GM21576 (cell line): Measurements from ENCODE around the gene NCR3LG1.

Source experiments
- ATAC-seq: cut with Tn5 transposase; IDR thresholded peaks from one replicate; pipeline ENCODE4 v1.9.1; 2021; ENCODE audit warnings: mild to moderate bottlenecking, moderate library complexity; ENCODE audit not compliant: unreplicated experiment

NCR3LG1 gene

GRCh38 chr11:17391493-17392355 lies 40.1 kb downstream of the NCR3LG1 start:
- ATAC-seq = no peak

- no peak for ATAC-seq
Observed at GRCh38 chr11:17392872-17393271, 41.3 kb downstream of the NCR3LG1 start.

DNA sequence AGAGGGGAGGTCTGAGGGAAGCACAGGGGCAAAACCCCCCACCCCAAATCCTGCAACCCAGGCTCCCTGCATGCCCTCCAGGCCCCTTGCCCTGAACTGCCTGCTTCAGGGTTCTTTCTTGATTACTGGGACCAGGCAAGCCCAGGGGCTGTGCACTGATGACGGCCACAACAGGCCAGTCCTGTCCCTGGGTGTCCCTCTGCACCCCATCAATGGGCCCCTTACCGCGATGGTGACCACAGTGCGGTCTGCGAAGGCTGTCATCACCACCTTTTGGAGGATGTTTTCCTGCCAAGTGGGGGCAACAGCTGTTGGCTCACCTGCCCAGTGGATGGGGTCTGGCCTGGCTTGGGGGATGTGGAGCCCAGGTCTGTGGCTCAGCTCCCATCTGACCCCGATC lies 41.9 kb downstream of the NCR3LG1 start:
- no peak for ATAC-seq

GRCh38 chr11:17394743-17395390 lies 43.3 kb downstream of the NCR3LG1 start:
- ATAC-seq = no peak

DNA sequence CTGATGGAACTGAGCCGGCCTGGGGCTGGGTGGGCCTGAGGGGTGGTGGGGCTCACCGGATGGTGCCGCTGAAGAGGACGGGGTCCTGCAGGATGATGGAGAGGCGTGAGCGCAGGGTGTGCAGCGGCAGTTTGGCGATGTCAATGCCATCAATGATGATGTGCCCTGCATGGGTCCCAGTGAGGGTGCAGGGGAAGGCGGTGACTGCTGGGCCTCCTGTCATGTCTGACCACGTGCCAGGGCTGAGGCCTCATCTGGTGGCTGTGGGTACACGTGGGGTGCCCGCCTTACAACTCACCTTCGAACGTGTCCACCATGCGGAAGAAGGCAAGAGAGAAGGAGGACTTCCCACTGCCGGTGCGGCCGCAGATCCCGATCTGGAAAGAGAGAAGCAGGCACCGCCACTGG lies 44.0 kb downstream of the NCR3LG1 start:
- no peak for ATAC-seq

DNA sequence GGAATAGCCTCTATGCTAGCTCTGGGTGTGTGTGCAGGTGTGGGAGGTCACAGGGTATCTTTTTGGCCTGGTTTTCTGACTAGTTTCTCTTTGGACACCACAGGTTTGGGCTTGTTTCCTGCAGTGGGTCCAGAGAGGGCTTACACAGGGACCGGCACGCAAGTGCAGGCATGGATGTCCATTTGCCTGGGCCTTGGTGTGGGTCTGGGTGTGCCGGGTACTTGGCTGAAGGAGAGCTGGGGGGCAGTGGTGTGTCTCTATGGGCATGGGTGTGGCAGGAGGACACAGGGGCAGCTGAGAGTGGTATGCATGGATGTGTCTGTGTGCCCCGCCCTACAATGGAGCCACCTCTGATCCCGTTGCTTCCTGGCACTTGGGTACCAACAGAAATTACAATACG lies 44.4 kb downstream of the NCR3LG1 start:
- ATAC-seq = no peak

DNA sequence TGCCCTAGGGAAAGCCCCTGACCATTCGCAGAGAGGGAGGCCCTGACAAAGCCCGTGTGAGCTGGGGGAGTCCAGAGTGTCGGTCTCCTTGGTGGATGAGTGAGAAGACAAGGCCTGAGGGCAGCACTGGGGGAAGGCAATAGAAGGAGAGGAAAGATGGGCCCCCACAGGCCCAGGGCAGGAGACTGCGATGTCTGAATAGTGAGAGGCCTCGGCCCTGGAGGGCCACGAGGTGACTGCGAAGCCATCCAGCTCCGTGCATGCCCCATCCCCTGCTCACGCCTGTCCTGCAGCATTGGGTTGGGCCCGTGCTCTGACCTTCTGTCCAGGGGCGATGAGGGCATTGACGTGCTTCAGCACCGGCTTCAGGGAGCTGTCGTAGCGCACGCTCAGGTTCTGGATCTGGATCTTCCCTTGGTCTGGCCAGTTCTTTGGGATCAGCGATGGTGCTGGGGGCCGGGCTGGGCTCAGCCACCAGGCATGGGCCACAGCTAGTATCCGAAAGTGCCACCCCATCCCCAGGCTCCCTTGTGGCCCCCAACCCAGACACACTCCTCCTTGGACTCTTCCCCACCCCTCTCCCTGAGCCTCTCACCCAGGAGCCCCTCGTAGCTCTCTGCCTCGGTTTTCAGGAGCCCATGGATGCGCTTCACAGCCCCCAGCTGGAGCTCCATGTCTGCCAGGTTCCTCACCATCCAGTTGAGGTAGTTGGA lies 45.2 kb downstream of the NCR3LG1 start:
- no peak for ATAC-seq

DNA sequence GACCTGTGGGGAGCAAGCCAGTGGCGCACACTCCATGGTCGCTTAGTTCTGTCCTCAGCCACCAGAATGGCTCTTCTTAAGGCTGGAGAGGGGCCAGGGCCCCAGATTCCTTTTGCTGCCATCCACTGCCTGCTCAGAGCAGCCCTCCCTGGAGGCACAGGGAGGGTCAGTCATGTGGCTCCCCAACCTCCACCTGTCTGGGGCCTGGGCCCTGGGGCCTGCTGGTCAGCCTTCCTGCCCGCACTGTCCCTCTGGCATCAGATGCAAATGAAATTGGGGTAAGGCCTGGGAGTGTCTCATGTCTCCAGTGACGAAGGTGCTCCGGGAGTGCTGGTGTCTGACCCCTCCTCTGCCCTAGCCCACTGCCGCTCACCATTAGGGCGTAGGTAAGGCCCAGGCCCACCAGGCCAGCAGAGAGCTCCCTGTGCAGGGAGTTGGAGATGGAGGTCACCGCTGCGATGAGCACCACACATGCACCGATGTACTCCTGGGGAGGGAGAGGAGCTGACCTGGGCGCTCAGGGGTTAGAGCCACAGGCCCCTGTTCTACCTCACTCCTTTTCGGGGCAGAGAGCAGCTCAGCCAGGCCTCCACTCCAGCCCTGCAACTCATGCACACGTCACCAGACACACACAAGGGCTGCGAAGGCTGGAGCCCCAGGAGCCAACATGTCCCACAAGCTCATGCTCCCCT lies 45.9 kb downstream of the NCR3LG1 start:
- no peak for ATAC-seq

DNA sequence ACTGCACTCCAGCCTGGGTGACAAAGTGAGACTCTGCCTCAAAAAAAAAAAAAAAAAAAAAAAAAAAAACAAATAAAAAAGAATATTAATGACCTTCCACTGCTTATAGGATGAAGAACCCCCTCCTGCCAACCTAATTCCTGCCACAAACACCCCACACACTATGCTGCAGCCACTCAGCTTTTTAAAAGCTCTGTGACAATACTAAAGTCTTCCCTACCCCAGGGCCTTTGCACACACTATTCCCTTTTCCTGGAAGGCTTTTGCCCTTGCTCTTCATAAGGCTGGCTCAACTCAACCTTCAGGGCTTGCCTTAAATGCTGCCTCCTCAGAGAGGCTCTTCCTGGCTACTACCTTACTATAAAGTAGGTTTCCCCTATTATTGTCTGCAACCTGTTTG lies 47.6 kb downstream of the NCR3LG1 start:
- no peak for ATAC-seq

DNA sequence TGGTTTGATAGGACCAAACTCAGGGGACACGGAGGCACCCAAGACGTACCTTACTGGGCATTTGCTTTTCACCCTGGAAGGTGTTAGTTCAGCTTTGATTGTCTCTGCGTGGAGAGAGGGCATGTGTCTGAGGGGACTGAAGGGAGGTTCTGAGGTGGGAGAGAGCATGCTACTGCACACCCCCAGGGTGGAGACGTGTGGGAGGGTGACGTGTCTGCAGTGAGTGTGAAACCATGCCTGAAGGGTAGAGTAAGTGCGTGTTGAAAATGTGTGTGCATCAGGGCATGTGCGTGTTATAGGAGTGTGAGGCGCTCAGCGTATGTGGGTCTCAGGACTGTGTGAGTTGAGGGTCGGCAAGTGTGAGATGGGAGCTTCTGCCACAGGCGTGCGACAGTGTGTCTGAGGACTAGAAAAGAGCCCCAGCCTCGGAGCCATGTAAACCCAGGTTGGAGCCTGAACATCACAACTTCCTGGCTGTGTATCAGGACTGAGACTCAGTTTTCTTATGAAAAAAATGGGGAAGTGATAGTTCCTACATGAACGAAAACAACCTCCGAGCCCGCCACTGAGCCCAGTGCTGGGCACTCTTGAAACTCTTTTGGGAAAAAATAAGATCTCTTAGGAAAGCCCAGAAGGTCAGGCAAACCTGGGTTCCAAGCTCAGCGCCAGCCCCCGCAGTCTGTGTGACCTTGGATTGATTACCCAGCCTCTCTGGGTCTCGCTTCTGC lies 48.6 kb downstream of the NCR3LG1 start:
- ATAC-seq = peak; percentile 71

DNA sequence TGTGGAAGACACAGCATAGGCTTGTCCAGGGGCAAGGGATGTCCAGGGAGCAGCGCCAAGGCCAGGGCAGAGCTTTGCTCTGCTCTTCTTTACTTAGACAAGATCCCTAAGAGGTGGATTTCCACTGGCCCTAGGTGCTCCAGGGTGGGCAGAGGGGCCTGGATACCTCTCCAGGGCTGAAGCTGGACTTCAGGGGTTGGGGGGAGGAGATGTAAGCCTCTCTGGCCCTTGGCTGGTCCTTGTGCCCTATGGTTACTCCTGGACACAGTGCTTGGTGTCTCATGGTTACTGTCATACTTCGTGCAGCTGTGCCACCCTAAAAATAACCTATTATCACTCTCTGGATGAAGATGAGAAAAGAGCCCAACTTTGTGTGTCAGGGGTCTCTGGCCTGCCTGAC lies 49.7 kb downstream of the NCR3LG1 start:
- no peak for ATAC-seq

DNA sequence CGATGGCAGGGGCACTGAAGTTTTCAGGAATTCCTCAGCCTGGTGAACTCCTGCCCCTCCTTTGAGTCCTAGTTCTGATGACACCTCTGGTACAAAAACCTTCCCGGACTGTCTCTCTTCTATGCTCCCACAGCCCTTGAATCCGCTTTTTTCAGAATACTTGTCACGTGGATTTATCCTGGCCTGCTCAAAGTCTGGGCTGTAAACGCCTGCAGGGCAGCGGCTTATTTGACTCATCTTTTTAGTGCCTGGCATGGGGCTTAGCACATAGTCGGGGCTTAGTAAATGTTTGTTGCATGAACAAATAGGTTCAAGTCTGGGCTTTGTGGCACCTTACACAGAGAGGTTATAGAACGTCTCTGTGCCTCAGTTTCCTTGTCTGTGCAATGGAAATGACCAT lies 50.2 kb downstream of the NCR3LG1 start:
- ATAC-seq = no peak

GRCh38 chr11:17402486-17402885 lies 50.9 kb downstream of the NCR3LG1 start:
- no peak for ATAC-seq

- no peak for ATAC-seq
Observed at GRCh38 chr11:17403980-17404759, 52.6 kb downstream of the NCR3LG1 start.

- ATAC-seq = no peak
Observed at GRCh38 chr11:17405232-17406005, 53.8 kb downstream of the NCR3LG1 start.

DNA sequence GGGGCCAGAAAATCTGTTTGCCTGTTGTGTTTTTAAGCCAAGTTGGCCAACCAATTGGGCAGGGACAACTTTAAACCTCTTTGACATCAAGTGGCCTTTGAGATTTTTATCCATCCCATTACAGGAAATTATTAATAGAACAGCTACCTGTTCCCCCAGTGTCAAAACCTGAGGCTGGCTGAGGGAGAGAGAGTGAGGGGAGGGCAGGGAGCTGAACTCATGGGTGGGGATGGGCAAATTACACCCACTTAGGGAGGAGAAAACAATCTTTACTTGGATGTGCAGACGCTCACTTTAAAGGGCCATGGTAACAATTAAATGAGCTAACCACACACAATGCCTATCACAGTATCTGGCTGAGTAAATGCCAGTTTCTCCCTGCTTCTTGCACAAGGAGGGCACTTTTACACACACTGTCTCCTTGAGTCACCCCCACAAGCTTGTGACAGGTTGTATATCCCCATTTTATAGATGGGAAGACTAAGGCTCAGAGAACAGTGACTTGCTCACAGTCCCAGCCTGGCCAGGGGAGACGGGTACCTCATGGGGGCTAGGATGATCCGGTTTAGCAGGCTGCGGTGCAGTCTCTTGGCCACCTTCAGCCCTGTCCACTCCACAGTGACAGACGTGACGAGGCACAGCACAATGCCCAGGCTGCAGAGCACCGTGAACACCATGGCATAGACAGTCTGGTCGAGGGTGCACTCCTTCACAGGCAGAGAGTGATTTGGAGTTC lies 54.6 kb downstream of the NCR3LG1 start:
- no peak for ATAC-seq

GRCh38 chr11:17406818-17407149 lies 55.2 kb downstream of the NCR3LG1 start:
- no peak for ATAC-seq

DNA sequence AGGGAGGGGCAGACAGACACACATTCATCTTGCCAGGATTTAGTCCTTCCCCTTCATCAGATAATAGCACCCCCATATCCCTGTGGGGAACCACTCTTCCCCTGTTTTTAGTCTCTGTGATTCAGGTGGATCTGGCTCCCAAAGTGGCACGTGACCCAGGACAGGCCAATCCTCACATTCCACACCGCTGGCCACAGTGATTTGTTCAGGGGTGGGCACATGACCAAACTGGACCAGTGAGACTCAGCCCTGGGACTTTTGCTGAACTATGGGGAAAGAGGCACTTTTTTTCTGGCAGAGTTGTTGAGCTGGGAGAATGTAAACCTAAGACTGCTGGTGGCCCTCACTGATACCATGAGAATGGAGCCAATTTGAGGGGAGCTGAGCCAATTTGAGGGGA lies 56.0 kb downstream of the NCR3LG1 start:
- no peak for ATAC-seq
